Left hindlimb (tissue), 1 donor: ENCODE measurements around the gene SLC35E1.

Experiments
- DNase-seq: peaks from one replicate; pipeline ENCODE4 v3.0.0-alpha.2; 2018

Gene SLC35E1

GRCh38 chr19:16572332-16573211 lies at the start of gene SLC35E1:
SLC35E1 (minus strand) TSS chr19:16572415; CDS start chr19:16572364, 51 bp downstream.
- peak; percentile 97 for DNase-seq

DNA sequence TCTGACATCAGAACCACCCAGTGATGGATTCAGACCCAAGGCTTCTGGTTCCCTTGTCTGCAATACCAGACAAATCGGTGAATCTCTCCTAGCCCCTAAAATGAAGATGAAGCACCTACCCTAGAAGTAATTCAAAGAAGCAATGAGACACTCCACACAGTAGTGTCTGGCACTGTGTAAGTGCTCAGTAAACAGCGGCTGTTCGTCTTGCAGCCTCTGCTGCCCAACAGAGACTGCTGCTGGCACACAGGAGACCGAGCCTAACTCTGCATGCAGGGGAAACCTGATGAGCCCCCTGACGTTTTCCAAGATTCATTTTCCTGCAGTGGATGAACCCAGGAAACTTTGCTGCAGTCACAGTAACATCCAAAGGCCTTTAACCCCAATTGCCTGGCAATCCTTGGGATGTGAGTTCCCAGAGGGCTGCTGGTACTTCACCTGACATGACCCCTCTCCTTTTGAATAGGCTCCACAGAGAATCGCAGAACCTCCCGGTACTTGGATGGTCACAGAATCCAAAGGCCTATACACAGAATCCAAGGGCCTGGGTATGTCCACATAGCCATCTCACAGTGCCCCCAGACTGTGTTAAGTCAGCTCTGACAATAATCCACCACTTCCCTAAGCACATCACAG lies 49.1 kb upstream of the SLC35E1 start:
- DNase-seq = no peak

- DNase-seq = no peak
Measured at GRCh38 chr19:16620584-16620983, 48.4 kb upstream of the SLC35E1 start.

DNA sequence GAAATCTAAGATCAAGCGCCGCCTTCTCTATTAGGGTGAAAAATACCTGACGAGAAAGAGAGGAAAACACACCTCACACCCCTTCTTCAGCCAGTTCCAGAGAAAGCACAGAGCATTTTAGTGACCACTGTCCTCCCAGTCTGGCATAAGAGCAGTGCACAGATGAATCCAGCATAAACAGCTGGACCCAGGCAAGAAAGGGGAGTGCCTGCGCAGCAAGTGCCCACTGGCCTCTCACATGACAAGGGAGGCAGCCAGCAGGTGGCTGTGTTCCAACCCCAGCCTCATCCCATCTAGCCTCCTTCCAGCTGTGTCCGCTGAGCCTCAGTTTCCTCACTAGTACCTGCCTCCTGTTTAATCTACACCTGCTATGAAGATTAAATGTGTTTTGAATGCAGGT lies 47.8 kb upstream of the SLC35E1 start:
- DNase-seq = no peak

DNA sequence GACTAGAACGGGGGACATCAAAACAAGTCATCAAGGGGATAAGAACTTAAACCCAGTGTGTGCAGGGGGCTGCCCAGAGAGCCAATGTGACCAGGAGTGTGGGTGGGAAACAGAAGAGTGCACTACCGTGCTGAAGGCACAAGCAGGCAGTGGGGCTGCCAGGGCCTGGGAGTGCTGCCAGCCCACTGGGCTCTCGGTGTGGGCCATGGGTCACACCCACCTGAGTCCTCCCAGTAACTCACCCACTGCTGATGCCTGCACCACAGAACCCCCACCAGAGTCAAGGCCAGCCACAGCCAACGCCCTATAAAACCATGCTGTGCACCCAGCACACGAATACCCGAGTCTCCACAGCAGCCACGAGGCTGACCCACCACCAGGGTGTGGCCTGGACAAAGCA lies 47.2 kb upstream of the SLC35E1 start:
- no peak for DNase-seq

GRCh38 chr19:16618248-16618647 lies 46.0 kb upstream of the SLC35E1 start:
- DNase-seq = no peak

GRCh38 chr19:16615808-16616207 lies 43.6 kb upstream of the SLC35E1 start:
- DNase-seq = no peak

- no peak for DNase-seq
Measured at GRCh38 chr19:16614941-16615340, 42.7 kb upstream of the SLC35E1 start.

DNA sequence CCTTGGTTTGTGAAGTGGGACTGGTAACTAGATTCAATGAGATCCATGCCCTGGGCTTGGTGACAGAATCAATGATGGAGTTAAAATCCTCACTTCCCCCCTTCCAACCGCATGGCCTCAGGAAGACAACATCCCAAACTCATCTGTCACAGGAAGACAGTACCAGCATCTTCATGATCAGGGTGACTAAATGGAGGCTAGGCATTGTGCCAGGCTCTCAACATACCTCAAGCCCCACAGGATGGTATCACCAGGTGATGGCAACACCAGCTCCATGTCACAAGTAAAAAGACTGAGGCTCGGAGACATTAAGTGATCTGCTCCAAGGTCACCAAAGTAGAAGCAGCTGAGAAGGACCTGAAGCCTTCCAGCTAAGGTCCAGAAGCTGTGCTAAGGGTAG lies 41.6 kb upstream of the SLC35E1 start:
- DNase-seq = no peak

GRCh38 chr19:16612636-16613035 lies 40.4 kb upstream of the SLC35E1 start:
- no peak for DNase-seq

DNA sequence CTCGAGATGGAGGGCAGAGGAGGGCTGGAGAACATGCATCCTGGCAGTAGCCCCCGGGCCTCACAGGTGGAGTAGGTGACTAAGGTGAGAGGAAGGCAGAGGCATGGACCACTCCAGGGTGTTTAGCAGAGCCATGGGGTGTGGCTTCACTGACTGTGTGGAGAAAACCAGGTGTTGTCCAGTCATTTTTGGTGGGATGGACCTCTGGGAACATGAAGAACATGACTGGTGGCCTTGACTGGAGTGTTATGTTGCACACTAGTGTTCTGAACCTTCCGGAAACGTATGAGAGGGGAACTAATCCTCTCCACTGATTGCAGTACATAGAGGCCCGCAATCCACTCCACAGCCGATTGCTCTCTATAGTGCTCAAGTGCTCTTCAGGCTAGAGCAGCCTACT lies 38.9 kb upstream of the SLC35E1 start:
- DNase-seq = no peak

DNA sequence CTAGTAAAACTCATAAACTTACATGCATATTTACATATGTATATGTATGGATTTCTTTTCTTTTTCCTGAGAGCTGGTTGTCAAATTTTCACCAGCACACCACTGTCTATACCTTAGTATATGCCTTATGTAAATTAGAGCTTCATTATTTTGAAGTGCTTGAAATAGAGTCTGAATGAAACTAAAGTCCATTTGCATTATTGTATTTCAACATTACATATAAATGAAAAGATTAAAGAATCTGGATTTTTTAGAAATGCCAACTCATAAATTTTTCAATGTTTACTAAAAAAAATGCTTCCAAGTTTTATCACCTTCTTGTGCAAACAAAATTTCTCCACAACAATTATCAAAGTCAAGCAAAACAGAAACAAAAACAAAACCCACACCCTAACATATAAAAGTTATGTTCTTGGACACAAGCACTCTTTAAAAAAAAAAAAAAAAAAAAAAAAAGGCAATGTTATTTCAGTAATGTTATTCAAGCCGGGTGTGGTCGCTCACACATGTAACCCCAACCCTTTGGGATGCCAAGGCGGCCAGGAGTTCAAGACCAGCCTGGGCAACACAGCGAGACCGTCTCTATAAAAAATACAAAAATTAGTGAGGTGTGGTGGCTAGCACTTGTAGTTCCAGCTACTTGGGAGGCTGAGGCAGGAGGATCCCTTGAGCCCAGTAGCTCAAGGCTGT lies 37.4 kb upstream of the SLC35E1 start:
- no peak for DNase-seq

GRCh38 chr19:16608290-16608739 lies 36.1 kb upstream of the SLC35E1 start:
- DNase-seq = no peak

DNA sequence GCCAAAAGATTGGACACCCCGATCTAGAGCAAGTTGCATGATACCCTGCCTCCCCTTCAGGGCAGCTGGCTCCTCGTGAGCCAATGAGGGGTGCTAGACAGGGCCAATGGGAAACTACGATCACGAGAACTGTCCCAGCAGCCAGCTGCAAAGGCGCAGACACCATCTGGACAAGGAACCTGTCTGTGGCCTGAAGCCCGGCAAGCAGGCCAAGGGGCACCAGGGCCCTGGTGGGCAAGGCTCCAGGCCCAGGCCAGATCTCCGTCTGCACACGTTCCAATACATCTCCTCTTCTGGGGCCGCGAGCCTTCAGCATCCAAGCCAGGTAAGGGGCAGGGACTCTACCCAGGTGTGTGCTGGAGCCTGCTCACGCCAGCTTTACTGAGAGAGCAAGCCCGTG lies 35.6 kb upstream of the SLC35E1 start:
- no peak for DNase-seq

DNA sequence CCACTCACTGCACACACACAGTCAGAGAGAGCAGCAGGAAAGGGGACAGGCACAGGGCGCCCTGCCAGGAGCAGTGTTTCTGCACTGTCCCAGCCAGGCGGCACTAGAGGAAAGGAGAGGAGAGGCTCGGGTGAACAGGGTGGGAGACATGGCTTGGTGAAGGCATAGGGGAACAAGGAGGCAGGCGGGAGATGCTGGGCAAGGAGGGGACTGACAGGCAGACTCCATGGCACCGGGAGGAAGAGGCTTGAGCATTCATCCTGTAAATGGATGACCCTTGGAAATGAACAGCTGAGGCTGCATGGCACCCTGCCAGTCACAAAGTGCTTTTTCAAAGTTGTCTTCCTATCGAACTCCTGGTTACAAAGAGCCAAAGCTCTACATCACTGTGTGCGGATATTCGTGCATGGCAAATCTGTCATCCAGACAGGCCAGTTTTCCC lies 33.4 kb upstream of the SLC35E1 start:
- no peak for DNase-seq

DNA sequence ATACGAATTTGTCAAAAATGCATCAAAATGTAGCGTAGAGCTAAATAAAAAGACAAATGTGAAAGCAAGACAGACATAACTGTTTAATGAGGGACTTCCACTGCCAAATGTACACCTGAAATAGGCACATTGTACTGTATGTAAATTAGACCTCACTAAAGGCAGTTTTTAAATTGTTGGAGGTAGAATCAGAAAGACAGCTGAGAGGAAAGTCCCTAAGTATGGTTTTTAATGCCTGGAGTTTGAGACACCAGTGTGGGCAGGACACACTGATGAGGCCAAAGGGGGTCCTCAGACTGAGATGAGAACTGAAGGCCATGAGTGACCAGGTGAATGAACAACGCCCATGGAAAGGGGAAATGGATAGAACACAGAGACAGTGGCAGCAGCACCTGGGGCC lies 32.9 kb upstream of the SLC35E1 start:
- DNase-seq = no peak

DNA sequence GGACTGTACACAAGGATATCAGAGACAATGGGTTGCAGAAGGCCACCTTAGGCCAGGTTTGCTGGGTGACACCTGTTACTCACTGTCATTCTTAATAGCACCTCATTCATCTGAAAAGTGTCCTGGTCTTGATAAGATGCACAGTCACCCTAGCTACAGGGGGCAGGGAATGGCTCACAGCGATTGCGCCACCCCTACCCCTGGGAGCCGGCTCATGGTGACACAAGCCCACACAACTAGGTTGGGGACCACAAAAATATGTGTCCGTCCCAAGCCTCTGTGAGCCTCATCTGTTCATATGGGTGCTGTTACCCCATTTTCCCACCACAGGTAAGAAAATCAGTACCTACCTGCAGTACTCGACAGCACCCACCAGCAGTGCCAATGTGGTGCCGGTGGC lies 32.4 kb upstream of the SLC35E1 start:
- no peak for DNase-seq

- no peak for DNase-seq
Measured at GRCh38 chr19:16603090-16603489, 30.9 kb upstream of the SLC35E1 start.

- DNase-seq = no peak
Measured at GRCh38 chr19:16601378-16602052, 29.3 kb upstream of the SLC35E1 start.

DNA sequence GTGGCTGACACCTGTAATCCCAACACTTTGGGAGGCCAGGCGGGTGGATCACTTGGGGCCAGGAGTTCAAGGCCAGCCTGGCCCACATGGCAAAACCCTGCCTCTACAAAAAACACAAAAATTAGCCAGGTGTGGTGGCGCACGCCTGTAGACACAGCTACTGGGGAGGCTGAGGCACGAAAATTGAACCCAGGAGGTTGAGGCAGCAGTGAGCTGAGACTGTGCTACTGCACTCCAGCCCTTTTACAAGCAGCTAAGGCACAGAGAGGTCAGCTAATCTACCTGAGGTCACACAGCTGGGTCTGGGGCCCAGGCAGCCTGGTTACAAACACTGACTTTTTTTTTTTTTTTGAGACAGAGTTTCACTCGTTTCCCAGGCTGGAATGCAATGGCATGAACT lies 28.6 kb upstream of the SLC35E1 start:
- no peak for DNase-seq

DNA sequence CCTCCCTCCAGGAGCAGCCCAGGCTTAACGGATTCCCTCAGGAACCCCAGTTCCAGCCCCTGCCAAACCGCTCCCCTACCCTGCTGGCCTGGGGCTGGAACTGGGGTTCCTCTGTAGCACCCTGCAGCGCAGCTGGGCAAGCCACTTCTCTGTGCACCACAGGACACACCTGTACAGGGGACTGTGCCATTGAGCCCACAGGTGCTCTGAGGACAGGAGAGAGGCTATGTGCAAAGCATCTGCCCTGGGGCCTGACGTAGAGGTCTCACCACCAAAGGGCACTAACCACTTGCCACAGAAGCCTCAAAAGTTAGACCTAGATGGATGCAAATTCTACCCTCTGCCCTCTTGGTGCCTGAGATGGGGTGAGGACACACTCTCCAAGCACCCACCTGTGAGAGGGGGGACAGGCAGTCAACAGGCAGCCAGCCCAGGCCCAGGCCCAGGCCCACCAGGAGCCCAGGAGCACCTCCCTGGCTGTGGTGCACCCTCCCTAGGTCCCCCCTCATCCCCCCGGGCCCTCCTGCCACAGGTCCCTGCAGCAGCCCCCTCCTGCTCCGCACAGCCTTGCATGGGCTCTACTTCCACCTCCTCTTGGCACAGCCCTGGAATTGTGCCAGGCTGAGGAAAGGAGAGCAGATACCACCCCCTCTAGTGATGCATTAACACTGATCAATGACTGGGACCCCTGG lies 27.6 kb upstream of the SLC35E1 start:
- no peak for DNase-seq

DNA sequence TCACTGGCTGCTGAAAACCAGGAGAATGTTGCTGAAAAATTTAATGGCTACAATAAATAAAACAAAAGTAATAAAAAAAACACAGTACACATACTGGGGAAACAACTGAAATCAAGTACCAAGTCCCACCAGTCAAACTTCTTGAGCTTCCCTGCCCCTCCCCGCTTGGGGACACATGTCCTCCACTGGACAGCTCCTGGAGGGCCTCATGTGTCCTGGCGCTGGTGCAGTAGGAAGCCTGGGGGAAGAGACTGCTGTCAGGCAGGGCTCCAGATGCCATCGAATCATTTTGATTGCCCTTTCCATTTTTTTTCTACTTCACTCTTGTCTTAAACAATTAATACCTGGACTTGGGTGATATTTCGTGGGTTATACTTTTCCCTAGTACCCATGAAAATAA lies 26.6 kb upstream of the SLC35E1 start:
- DNase-seq = no peak
